ENCODE data around the gene SEMA4G. TPM values are rescaled to one million over a fixed set of nuclear protein-coding genes. Genes with fewer than 3 reads are reported as not detected.
A peak's percentile ranks its signal among the peaks of the same experiment; 100 is the strongest.

Gene SEMA4G
- total and polyA plus RNA-seq, 2 of the 13 experiments (the other 11 are each of a cell fraction or from before 2014, with no cell fraction given) = 46.2 to 207 TPM

DNA sequence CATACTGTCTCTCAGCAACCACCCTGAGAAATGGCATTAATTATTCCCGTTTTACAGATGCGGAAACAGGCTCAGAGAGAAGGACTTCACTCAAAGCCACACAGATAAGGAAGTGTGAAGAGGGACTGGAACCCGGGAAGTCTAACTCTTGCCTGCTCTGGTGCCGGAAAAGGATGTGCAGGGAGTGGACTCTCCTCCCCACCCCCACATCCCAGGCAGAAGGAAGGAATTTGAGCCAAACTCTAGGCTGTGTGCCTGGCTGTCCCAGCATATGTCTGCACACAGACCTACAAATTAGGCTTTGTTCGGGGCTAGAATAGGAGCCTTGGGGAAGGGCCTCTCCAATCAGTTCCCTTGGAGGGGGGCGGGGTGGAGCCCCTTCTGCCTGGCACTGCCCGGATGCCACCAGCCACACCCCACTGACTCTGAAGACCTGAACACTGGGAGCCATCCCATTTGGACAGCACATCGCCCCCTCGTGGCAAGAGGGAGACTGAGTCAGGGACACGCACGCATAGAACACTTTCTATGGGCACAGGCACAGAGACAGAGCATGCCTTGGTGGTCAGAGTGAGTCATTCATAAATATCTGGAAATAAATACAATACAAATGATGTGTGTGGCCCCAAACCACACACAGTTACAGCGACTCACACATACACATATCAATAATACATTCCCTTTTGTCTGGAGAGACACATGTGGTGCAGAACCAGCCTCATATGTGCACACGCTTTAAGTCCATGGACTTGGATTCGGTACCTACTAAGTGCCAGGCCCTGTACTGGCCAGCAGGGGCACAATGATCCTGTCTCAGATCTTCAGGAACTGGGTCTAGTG lies 43.4 kb downstream of the SEMA4G start (continued):
- TF ChIP-seq, protein P1, sequence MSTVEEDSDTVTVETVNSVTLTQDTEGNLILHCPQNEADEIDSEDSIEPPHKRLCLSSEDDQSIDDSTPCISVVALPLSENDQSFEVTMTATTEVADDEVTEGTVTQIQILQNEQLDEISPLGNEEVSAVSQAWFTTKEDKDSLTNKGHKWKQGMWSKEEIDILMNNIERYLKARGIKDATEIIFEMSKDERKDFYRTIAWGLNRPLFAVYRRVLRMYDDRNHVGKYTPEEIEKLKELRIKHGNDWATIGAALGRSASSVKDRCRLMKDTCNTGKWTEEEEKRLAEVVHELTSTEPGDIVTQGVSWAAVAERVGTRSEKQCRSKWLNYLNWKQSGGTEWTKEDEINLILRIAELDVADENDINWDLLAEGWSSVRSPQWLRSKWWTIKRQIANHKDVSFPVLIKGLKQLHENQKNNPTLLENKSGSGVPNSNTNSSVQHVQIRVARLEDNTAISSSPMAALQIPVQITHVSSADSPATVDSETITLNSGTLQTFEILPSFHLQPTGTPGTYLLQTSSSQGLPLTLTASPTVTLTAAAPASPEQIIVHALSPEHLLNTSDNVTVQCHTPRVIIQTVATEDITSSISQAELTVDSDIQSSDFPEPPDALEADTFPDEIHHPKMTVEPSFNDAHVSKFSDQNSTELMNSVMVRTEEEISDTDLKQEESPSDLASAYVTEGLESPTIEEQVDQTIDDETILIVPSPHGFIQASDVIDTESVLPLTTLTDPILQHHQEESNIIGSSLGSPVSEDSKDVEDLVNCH (CRISPR knock-in tag; IDR thresholded peaks at IDR 0.05) = no peak
- TF ChIP-seq, protein P2, sequence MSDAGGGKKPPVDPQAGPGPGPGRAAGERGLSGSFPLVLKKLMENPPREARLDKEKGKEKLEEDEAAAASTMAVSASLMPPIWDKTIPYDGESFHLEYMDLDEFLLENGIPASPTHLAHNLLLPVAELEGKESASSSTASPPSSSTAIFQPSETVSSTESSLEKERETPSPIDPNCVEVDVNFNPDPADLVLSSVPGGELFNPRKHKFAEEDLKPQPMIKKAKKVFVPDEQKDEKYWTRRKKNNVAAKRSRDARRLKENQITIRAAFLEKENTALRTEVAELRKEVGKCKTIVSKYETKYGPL (CRISPR knock-in tag; IDR thresholded peaks at IDR 0.05) = no peak
- TF ChIP-seq BHLHE40 (IDR thresholded peaks at IDR 0.05; ENCODE audit: low read length) (peak; percentile 28; the same call in 1 of the 2 replicates), SMARCE1 (IDR thresholded peaks at IDR 0.05; ENCODE audit: borderline replicate concordance) (no peak), NCOR1 (IDR thresholded peaks at IDR 0.05; ENCODE audit: borderline replicate concordance, low read length) (no peak), KDM5B (CRISPR knock-in tag; IDR thresholded peaks at IDR 0.05; ENCODE audit: borderline replicate concordance) (no peak), SYNCRIP (IDR thresholded peaks at IDR 0.05; ENCODE audit: insufficient read depth, low read depth, low read length) (no peak), SIX4 (CRISPR knock-in tag; IDR thresholded peaks at IDR 0.05) (no peak), U2AF1 (optimal IDR thresholded peaks at IDR 0.05; ENCODE audit: low read depth, low read length) (no peak), THAP11 (CRISPR knock-in tag; IDR thresholded peaks at IDR 0.05) (peak; percentile 40), FOXA3 (CRISPR knock-in tag; IDR thresholded peaks at IDR 0.05) (peak; percentile 5; the same call in 1 of the 2 replicates), ZNF274 (CRISPR knock-in tag; IDR thresholded peaks at IDR 0.05) (no peak)
- TF ChIP-seq, protein P3, sequence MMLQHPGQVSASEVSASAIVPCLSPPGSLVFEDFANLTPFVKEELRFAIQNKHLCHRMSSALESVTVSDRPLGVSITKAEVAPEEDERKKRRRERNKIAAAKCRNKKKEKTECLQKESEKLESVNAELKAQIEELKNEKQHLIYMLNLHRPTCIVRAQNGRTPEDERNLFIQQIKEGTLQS (CRISPR knock-in tag; IDR thresholded peaks at IDR 0.05) = no peak
- TF ChIP-seq, protein P4, sequence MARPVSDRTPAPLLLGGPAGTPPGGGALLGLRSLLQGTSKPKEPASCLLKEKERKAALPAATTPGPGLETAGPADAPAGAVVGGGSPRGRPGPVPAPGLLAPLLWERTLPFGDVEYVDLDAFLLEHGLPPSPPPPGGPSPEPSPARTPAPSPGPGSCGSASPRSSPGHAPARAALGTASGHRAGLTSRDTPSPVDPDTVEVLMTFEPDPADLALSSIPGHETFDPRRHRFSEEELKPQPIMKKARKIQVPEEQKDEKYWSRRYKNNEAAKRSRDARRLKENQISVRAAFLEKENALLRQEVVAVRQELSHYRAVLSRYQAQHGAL (CRISPR knock-in tag; IDR thresholded peaks at IDR 0.05; ENCODE audit: not compliant biosample characterization) = no peak
- TF ChIP-seq, protein P5, sequence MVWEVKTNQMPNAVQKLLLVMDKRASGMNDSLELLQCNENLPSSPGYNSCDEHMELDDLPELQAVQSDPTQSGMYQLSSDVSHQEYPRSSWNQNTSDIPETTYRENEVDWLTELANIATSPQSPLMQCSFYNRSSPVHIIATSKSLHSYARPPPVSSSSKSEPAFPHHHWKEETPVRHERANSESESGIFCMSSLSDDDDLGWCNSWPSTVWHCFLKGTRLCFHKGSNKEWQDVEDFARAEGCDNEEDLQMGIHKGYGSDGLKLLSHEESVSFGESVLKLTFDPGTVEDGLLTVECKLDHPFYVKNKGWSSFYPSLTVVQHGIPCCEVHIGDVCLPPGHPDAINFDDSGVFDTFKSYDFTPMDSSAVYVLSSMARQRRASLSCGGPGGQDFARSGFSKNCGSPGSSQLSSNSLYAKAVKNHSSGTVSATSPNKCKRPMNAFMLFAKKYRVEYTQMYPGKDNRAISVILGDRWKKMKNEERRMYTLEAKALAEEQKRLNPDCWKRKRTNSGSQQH (CRISPR knock-in tag; IDR thresholded peaks at IDR 0.05; ENCODE audit: low read depth) = 0 out of 2 replicates have a peak, but pooled peaks have one; percentile 57
- TF ChIP-seq, protein P6, sequence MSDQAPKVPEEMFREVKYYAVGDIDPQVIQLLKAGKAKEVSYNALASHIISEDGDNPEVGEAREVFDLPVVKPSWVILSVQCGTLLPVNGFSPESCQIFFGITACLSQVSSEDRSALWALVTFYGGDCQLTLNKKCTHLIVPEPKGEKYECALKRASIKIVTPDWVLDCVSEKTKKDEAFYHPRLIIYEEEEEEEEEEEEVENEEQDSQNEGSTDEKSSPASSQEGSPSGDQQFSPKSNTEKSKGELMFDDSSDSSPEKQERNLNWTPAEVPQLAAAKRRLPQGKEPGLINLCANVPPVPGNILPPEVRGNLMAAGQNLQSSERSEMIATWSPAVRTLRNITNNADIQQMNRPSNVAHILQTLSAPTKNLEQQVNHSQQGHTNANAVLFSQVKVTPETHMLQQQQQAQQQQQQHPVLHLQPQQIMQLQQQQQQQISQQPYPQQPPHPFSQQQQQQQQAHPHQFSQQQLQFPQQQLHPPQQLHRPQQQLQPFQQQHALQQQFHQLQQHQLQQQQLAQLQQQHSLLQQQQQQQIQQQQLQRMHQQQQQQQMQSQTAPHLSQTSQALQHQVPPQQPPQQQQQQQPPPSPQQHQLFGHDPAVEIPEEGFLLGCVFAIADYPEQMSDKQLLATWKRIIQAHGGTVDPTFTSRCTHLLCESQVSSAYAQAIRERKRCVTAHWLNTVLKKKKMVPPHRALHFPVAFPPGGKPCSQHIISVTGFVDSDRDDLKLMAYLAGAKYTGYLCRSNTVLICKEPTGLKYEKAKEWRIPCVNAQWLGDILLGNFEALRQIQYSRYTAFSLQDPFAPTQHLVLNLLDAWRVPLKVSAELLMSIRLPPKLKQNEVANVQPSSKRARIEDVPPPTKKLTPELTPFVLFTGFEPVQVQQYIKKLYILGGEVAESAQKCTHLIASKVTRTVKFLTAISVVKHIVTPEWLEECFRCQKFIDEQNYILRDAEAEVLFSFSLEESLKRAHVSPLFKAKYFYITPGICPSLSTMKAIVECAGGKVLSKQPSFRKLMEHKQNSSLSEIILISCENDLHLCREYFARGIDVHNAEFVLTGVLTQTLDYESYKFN (CRISPR knock-in tag; conservative IDR thresholded peaks at IDR 0.05) = no peak
- TF ChIP-seq, protein P7, sequence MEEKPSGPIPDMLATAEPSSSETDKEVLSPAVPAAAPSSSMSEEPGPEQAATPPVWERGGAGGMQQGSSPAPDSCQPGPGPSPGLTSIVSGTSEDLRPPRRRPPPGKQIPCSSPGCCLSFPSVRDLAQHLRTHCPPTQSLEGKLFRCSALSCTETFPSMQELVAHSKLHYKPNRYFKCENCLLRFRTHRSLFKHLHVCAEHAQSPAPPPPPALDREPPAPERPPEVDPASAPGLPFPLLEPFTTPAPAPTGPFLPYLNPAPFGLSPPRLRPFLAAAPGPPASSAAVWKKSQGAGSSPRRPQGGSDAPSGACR (CRISPR knock-in tag; IDR thresholded peaks at IDR 0.05) = no peak; the same call in 1 of the 2 replicates
